Parathyroid adenoma (tissue), 2 donors: Measurements from ENCODE around the gene ZNF565.

Source experiments
- H2AFZ ChIP-seq: fragments of 300-600 bp; sonication (generic); one replicate; pipeline ENCODE4 v1.7.0; 2017; ENCODE audit warnings: antibody characterized with exemption, mild to moderate bottlenecking
- H3K27ac ChIP-seq: fragments of 300-600 bp; sonication (generic); one replicate; pipeline ENCODE4 v1.7.0; 2017
- H3K27me3 ChIP-seq: fragments of 300-600 bp; sonication (generic); one replicate; pipeline ENCODE4 v1.7.0; 2017; ENCODE audit warnings: low read length; ENCODE audit not compliant: control insufficient read depth, insufficient read depth
- H3K36me3 ChIP-seq: fragments of 300-600 bp; sonication (generic); one replicate; pipeline ENCODE4 v1.7.0; 2017; ENCODE audit warnings: low read length; ENCODE audit not compliant: control insufficient read depth, insufficient read depth
- H3K4me1 ChIP-seq: fragments of 300-600 bp; sonication (generic); one replicate; pipeline ENCODE4 v1.7.0; 2017; ENCODE audit warnings: control low read depth
- H3K4me2 ChIP-seq: fragments of 300-600 bp; sonication (generic); one replicate; pipeline ENCODE4 v1.7.0; 2017; ENCODE audit warnings: low read length
- H3K4me3 ChIP-seq: fragments of 300-600 bp; sonication (generic); one replicate; pipeline ENCODE4 v1.7.0; 2017; ENCODE audit warnings: low read depth, low read length
- H3K79me2 ChIP-seq: fragments of 300-600 bp; sonication (generic); one replicate; pipeline ENCODE4 v1.7.0; 2017; ENCODE audit warnings: control low read depth
- H3K9ac ChIP-seq: fragments of 300-600 bp; sonication (generic); one replicate; pipeline ENCODE4 v1.7.0; 2017; ENCODE audit warnings: mild to moderate bottlenecking
- H3K9me3 ChIP-seq: fragments of 300-600 bp; sonication (generic); one replicate; pipeline ENCODE4 v1.7.0; 2017; ENCODE audit warnings: low read length; ENCODE audit not compliant: control insufficient read depth
- CTCF ChIP-seq: fragments of 300-600 bp; sonication (generic); IDR thresholded peaks from one replicate; pipeline ENCODE4 v1.7.0; 2017; ENCODE audit warnings: antibody characterized with exemption, mild to moderate bottlenecking
- donor health status: primary hyperparathyroidism.

ZNF565 gene

GRCh38 chr19:36256853-36257519 is 42.5 kb upstream of the ZNF565 start:
- Histone ChIP-seq H3K4me2 (peak overlapping the region; percentile 91), H2AFZ (no peak overlapping the region), H3K36me3 (no peaks in the 10 kb centered on the region), H3K27ac (no peak overlapping the region), H3K27me3 (no peaks in the 10 kb centered on the region), H3K9me3 (no peaks in the 10 kb centered on the region), H3K4me1 (no peaks in the 10 kb centered on the region), H3K4me3 (peak overlapping the region; percentile 56), H3K79me2 (no peaks in the 10 kb centered on the region), H3K9ac (no peak overlapping the region)
- no peak for TF ChIP-seq CTCF

DNA sequence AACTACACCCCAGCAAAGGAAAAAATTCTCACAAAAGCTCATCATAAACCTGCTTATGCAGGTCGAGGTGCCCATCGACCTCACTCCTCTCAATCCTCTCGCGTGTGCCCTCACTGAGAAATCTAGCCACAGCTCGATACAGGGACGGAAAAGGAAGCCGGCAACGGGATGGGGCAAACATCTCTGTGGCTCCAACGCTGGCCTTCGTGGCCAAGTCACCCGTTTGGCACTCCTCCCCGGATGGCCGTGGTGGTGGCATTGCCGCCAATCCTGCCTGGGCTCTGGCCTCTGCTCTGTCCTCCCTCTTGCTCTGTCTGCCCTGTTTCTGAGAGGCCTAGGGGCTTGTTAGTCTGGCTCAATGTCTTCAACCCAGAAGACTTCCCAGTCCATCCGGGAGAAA is 41.6 kb upstream of the ZNF565 start:
- no peaks in the 10 kb centered on the region for H3K27me3 ChIP-seq
- H3K4me2 ChIP-seq: no peak overlapping the region
- H3K4me3 ChIP-seq: no peak overlapping the region
- H2AFZ ChIP-seq: no peak overlapping the region
- H3K9me3 ChIP-seq: no peaks in the 10 kb centered on the region
- no peak overlapping the region for H3K27ac ChIP-seq
- no peak overlapping the region for H3K9ac ChIP-seq
- no peaks in the 10 kb centered on the region for H3K36me3 ChIP-seq
- no peak for TF ChIP-seq CTCF
- no peaks in the 10 kb centered on the region for H3K4me1 ChIP-seq
- no peaks in the 10 kb centered on the region for H3K79me2 ChIP-seq

DNA sequence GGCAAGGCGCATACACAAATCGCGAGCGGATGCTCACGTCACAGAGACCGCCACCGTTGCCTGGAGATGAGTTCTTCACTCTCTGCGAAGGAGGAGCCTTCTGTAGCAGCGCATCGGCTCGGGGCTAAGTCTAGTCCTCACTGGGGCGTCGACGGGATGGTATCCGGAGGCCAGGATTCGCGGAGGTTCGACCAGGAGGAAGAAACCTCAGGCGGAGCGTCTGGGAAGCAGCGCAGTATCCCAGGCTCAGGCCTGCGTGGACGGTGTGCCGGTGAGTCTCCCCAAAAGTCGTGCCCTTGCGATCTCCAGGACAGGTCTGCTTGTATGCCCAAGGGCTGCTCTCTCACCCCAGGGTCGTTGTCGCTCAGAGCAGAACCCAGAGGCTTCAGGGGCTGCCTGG is 40.9 kb upstream of the ZNF565 start:
- Histone ChIP-seq H3K27ac (no peak overlapping the region), H3K4me3 (no peak overlapping the region), H3K9ac (no peak overlapping the region), H3K27me3 (no peaks in the 10 kb centered on the region), H3K4me1 (no peaks in the 10 kb centered on the region), H3K9me3 (no peaks in the 10 kb centered on the region), H3K36me3 (no peaks in the 10 kb centered on the region), H3K79me2 (no peaks in the 10 kb centered on the region), H2AFZ (no peak overlapping the region), H3K4me2 (no peak overlapping the region)
- TF ChIP-seq CTCF: no peak

GRCh38 chr19:36254848-36255247 is 40.4 kb upstream of the ZNF565 start:
- Histone ChIP-seq H3K36me3 (no peaks in the 10 kb centered on the region), H3K4me3 (no peak overlapping the region), H3K9me3 (no peaks in the 10 kb centered on the region), H3K27me3 (no peaks in the 10 kb centered on the region), H2AFZ (no peak overlapping the region), H3K79me2 (no peaks in the 10 kb centered on the region), H3K4me2 (no peak overlapping the region), H3K4me1 (no peaks in the 10 kb centered on the region), H3K9ac (no peak overlapping the region), H3K27ac (no peak overlapping the region)
- TF ChIP-seq CTCF: no peak

DNA sequence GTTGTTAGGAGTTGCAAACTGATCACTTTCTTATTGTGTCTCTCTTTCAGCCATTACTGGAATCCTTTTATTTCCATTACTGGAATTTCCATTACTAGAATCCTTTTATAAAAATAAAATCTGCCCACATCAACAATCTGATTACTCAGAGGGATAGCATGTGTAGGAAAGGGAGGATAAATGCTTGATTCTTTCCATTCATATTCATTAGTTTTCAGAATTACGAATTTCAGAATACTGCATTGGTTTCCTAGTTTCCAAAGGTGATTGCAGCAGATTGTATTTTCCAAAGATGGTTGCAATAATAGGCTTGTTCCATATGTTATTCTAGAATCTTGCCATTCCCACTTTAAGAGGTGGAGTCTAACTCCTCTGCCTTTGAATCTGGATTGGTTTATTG is 37.6 kb upstream of the ZNF565 start:
- no peak overlapping the region for H3K4me2 ChIP-seq
- H3K9ac ChIP-seq: no peak overlapping the region
- no peaks in the 10 kb centered on the region for H3K27me3 ChIP-seq
- H2AFZ ChIP-seq: no peak overlapping the region
- no peaks in the 10 kb centered on the region for H3K79me2 ChIP-seq
- no peak overlapping the region for H3K4me3 ChIP-seq
- no peak for TF ChIP-seq CTCF
- H3K36me3 ChIP-seq: no peaks in the 10 kb centered on the region
- H3K27ac ChIP-seq: no peak overlapping the region
- H3K9me3 ChIP-seq: no peaks in the 10 kb centered on the region
- no peaks in the 10 kb centered on the region for H3K4me1 ChIP-seq
